Upper lobe of left lung (tissue), 6 donors: ENCODE measurements around the gene SUCLG2. TPM values are rescaled to one million over a fixed set of nuclear protein-coding genes. Genes with fewer than 3 reads are reported as not detected.

ENCODE experiments used
- ATAC-seq, 2 donors: fragments of 200-7000 bp; cut with Tn5 transposase; one replicate each; pipeline ENCODE4 v1.9.1; 2022; ENCODE audit warnings: mild to moderate bottlenecking in 2 of 2, moderate library complexity in 2 of 2; ENCODE audit not compliant: low FRiP score in 2 of 2
- DNase-seq, 2 donors: peaks; one replicate each; pipeline ENCODE4 v3.0.0-alpha.2; 2019 to 2020
- H3K27ac ChIP-seq, 4 donors: fragments of 200-600 bp; sonication (generic); one replicate each; pipeline ENCODE4 v1.5.1; 2016 to 2019
- H3K27me3 ChIP-seq, 4 donors: fragments of 200-600 bp; sonication (generic); one replicate each; pipeline ENCODE4 v1.5.1; 2017 to 2019
- H3K36me3 ChIP-seq, 4 donors: fragments of 200-600 bp; sonication (generic); one replicate each; pipeline ENCODE4 v1.5.1; 2016 to 2019
- H3K4me1 ChIP-seq, 4 donors: fragments of 200-600 bp; sonication (generic); one replicate each; pipeline ENCODE4 v1.5.1; 2018 to 2019
- H3K4me3 ChIP-seq, 4 donors: fragments of 200-600 bp; sonication (generic); one replicate each; pipeline ENCODE4 v1.5.1; 2017 to 2019; ENCODE audit warnings: mild to moderate bottlenecking in 2 of 4, moderate library complexity in 1 of 4
- H3K9me3 ChIP-seq, 4 donors: fragments of 200-600 bp; sonication (generic); one replicate each; pipeline ENCODE4 v1.5.1; 2018 to 2019
- CTCF ChIP-seq, 6 experiments: fragments of 450-650 bp in 4 of 6; fragments of 200-600 bp in 2 of 6; sonication (generic) in 2 of 6; IDR thresholded peaks; one replicate each; pipeline ENCODE4 v1.5.1; 2016 to 2019; ENCODE audit warnings: antibody characterized with exemption in 6 of 6
- EP300 ChIP-seq, 4 donors: sonication (generic); formaldehyde crosslinking; IDR thresholded peaks; one replicate each; pipeline ENCODE4 v1.5.1; 2017; ENCODE audit warnings: antibody characterized with exemption in 4 of 4, control low read depth in 2 of 4
- POLR2A ChIP-seq, 4 donors: fragments of 450-650 bp; IDR thresholded peaks; one replicate each; pipeline ENCODE4 v1.5.1; 2016 to 2017; ENCODE audit warnings: antibody characterized with exemption in 4 of 4, mild to moderate bottlenecking in 2 of 4
- POLR2AphosphoS5 ChIP-seq, 2 donors: sonication (generic); formaldehyde crosslinking; IDR thresholded peaks; one replicate each; pipeline ENCODE4 v1.5.1; 2017; ENCODE audit warnings: antibody characterized with exemption in 2 of 2
- WGBS, 2 donors: methylation state at CpG; one replicate each; pipeline ENCODE4 v1.1.5; 2017 to 2018; 5-methylcytosine and 5-hydroxymethylcytosine counted together
- total RNA-seq, 6 donors: library from RNA; depleted of rRNA in 4 of 6; stranded (reverse); fragments of >200 nt in 4 of 6; gene quantifications; one replicate each; pipeline versions ENCODE4 v1.1.0 to v1.2.1, GENCODE V29; 2016 to 2021
- donor health status: DM: no; HTN: no; CAD: no; lungs with moderate emphysema.
- donor health status: DM: no; HTN: yes; CAD: no; lungs with severe emphysema.

Gene SUCLG2
- total RNA-seq, 6 donors from 2014 or later: 36.7 to 69.3 (median 50.8) TPM

GRCh38 chr3:67377299-67377698, 277.1 kb downstream of the SUCLG2 start:
- H3K4me3 ChIP-seq: no peak overlapping the region
- no peaks in the 10 kb centered on the region for H3K9me3 ChIP-seq
- DNase-seq: no peak
- peaks cover 0 to 8% (median 3%) of the 10 kb centered on the region in 4 donors for H3K4me1 ChIP-seq
- no peak overlapping the region for H3K27ac ChIP-seq
- no peaks in the 10 kb centered on the region for H3K27me3 ChIP-seq
- no peak for ATAC-seq
- H3K36me3 ChIP-seq: peaks cover 0 to 12% (median 0%) of the 10 kb centered on the region in 4 donors
- 88 to 94% methylated on average over 2 to 3 of the region's 3 CpGs for WGBS, 2 donors
- no peak for TF ChIP-seq CTCF (IDR thresholded peaks at IDR 0.05)
- TF ChIP-seq POLR2A (IDR thresholded peaks at IDR 0.05): no peak
- no peak for TF ChIP-seq EP300 (IDR thresholded peaks at IDR 0.05)
- no peak for TF ChIP-seq POLR2AphosphoS5 (IDR thresholded peaks at IDR 0.05)

GRCh38 chr3:67376416-67376815, 278.0 kb downstream of the SUCLG2 start:
- ATAC-seq (no peak), DNase-seq (no peak)
- TF ChIP-seq EP300 (IDR thresholded peaks at IDR 0.05) (no peak), POLR2AphosphoS5 (IDR thresholded peaks at IDR 0.05) (no peak)
- H3K27me3 ChIP-seq: no peaks in the 10 kb centered on the region
- peaks cover 0 to 12% (median 0%) of the 10 kb centered on the region in 4 donors for H3K36me3 ChIP-seq
- H3K4me3 ChIP-seq: no peak overlapping the region
- no peak overlapping the region for H3K27ac ChIP-seq
- no peaks in the 10 kb centered on the region for H3K9me3 ChIP-seq
- H3K4me1 ChIP-seq: peaks cover 0 to 8% (median 0%) of the 10 kb centered on the region in 4 donors
- WGBS, 2 donors: 96 to 100% methylated on average over 1 of the region's 1 CpG

- TF ChIP-seq CTCF (IDR thresholded peaks at IDR 0.05): no peak
- no peak for TF ChIP-seq POLR2A (IDR thresholded peaks at IDR 0.05)
- Histone ChIP-seq H3K4me3 (no peak overlapping the region), H3K4me1 (peaks cover 0 to 8% (median 0%) of the 10 kb centered on the region in 4 donors), H3K27me3 (no peaks in the 10 kb centered on the region), H3K9me3 (no peaks in the 10 kb centered on the region), H3K36me3 (peaks cover 0 to 12% (median 0%) of the 10 kb centered on the region in 4 donors), H3K27ac (no peak overlapping the region)
- no peak for ATAC-seq
- 92 to 95% methylated on average over 5 of the region's 5 CpGs for WGBS, 2 donors
- no peak for DNase-seq
These were observed 278.4 kb downstream of the SUCLG2 start for GRCh38 chr3:67375976-67376375.

GRCh38 chr3:67362686-67363085, 291.7 kb downstream of the SUCLG2 start:
- H3K9me3 ChIP-seq: no peaks in the 10 kb centered on the region
- no peak overlapping the region for H3K4me3 ChIP-seq
- DNase-seq (no peak), ATAC-seq (no peak)
- H3K27me3 ChIP-seq: no peaks in the 10 kb centered on the region
- 40 to 52% methylated on average over 3 to 4 of the region's 4 CpGs for WGBS, 2 donors
- no peaks in the 10 kb centered on the region for H3K36me3 ChIP-seq
- no peaks in the 10 kb centered on the region for H3K4me1 ChIP-seq
- H3K27ac ChIP-seq: no peak overlapping the region
- TF ChIP-seq CTCF (IDR thresholded peaks at IDR 0.05) (no peak), EP300 (IDR thresholded peaks at IDR 0.05) (no peak), POLR2AphosphoS5 (IDR thresholded peaks at IDR 0.05) (no peak), POLR2A (IDR thresholded peaks at IDR 0.05) (no peak)

GRCh38 chr3:67361770-67362169, 292.6 kb downstream of the SUCLG2 start:
- Histone ChIP-seq H3K27ac (no peak overlapping the region), H3K36me3 (no peaks in the 10 kb centered on the region), H3K4me3 (no peak overlapping the region), H3K9me3 (no peaks in the 10 kb centered on the region), H3K4me1 (no peaks in the 10 kb centered on the region), H3K27me3 (no peaks in the 10 kb centered on the region)
- DNase-seq: no peak
- no peak for ATAC-seq
- TF ChIP-seq POLR2AphosphoS5 (IDR thresholded peaks at IDR 0.05) (no peak), CTCF (IDR thresholded peaks at IDR 0.05) (no peak)
